GM23338 (cell line): Measurements from ENCODE around the gene GLCCI1. TPM values are rescaled to one million over a fixed set of nuclear protein-coding genes. Genes with fewer than 3 reads are reported as not detected.
A peak's percentile ranks its signal among the peaks of the same experiment; 100 is the strongest.

Experiments
- ATAC-seq: fragments of 200-7000 bp; cut with Tn5 transposase; 3 replicates; pipeline ENCODE4 v1.9.1; 2020
- DNase-seq: peaks from one replicate; pipeline ENCODE4 v3.0.0-alpha.2; 2015; ENCODE audit warnings: low spot score
- H2AFZ ChIP-seq: fragments of 200-600 bp; sonication (generic); 2 replicates; pipeline ENCODE4 v1.8.0; 2016; ENCODE audit warnings: antibody characterized with exemption, mild to moderate bottlenecking, moderate library complexity
- H3F3A ChIP-seq: fragments of 200-600 bp; sonication (generic); replicated peaks from 2 replicates; pipeline ENCODE4 v1.8.0; 2017; ENCODE audit warnings: antibody characterized with exemption, mixed run types, low read depth
- H3K27ac ChIP-seq: fragments of 200-600 bp; sonication (generic); 2 replicates; pipeline ENCODE4 v1.6.1; 2016; ENCODE audit warnings: low read depth
- H3K27me3 ChIP-seq: fragments of 200-600 bp; sonication (generic); 2 replicates; pipeline ENCODE4 v1.8.0; 2016; ENCODE audit warnings: mild to moderate bottlenecking, mixed run types, moderate library complexity; ENCODE audit not compliant: insufficient read depth
- H3K36me3 ChIP-seq: fragments of 200-600 bp; sonication (generic); 2 replicates; pipeline ENCODE4 v1.8.0; 2016; ENCODE audit warnings: mild to moderate bottlenecking; ENCODE audit not compliant: insufficient read depth
- H3K4me1 ChIP-seq: fragments of 200-600 bp; sonication (generic); 2 replicates; pipeline ENCODE4 v1.8.0; 2016; ENCODE audit warnings: mild to moderate bottlenecking, moderate library complexity; ENCODE audit not compliant: insufficient read depth
- H3K4me2 ChIP-seq: fragments of 200-600 bp; sonication (generic); 2 replicates; pipeline ENCODE4 v1.7.1; 2017; ENCODE audit warnings: mixed run types
- H3K4me3 ChIP-seq: fragments of 200-600 bp; sonication (generic); 2 replicates; pipeline ENCODE4 v1.6.1; 2016; ENCODE audit warnings: mixed run types
- H3K79me2 ChIP-seq: fragments of 200-600 bp; sonication (generic); replicated peaks from 2 replicates; pipeline ENCODE4 v1.8.0; 2017; ENCODE audit warnings: mild to moderate bottlenecking; ENCODE audit not compliant: insufficient read depth
- H3K9me2 ChIP-seq: fragments of 200-600 bp; sonication (generic); 2 replicates; pipeline ENCODE4 v1.8.0; 2017; ENCODE audit not compliant: insufficient read depth
- H4K20me1 ChIP-seq: fragments of 200-600 bp; sonication (generic); replicated peaks from 2 replicates; pipeline ENCODE4 v1.8.0; 2017; ENCODE audit warnings: mild to moderate bottlenecking; ENCODE audit not compliant: insufficient read depth
- H3K27ac Mint-ChIP-seq: 2 replicates; pipeline ENCODE4 v1.8.0; 2020; ENCODE audit warnings: inconsistent platforms, mild to moderate bottlenecking, moderate library complexity, mixed read lengths
- H3K27me3 Mint-ChIP-seq: 3 replicates; pipeline ENCODE4 v1.8.0; 2022; ENCODE audit warnings: low read depth, mild to moderate bottlenecking, moderate library complexity, mixed read lengths, inconsistent platforms; ENCODE audit not compliant: insufficient read depth, poor library complexity
- H3K36me3 Mint-ChIP-seq: 3 replicates; pipeline ENCODE4 v1.8.0; 2021; ENCODE audit warnings: low read depth, mild to moderate bottlenecking, inconsistent platforms, moderate library complexity, mixed read lengths
- H3K4me1 Mint-ChIP-seq: 3 replicates; pipeline ENCODE4 v1.8.0; 2020; ENCODE audit warnings: mild to moderate bottlenecking, inconsistent platforms, mixed read lengths
- H3K4me3 Mint-ChIP-seq: 3 replicates; pipeline ENCODE4 v1.8.0; 2021; ENCODE audit warnings: moderate library complexity, mild to moderate bottlenecking, inconsistent platforms, mixed read lengths
- H3K9me3 Mint-ChIP-seq: 3 replicates; pipeline ENCODE4 v1.8.0; 2020; ENCODE audit warnings: moderate library complexity, mild to moderate bottlenecking, inconsistent platforms, mixed read lengths
- CREB1 ChIP-seq: fragments of 250-450 bp; sonication (Bioruptor Pico); IDR thresholded peaks from 2 replicates; pipeline ENCODE4 v1.5.0; 2020; ENCODE audit warnings: low read depth, mild to moderate bottlenecking, moderate library complexity
- CTCF ChIP-seq, 2 experiments: fragments of 200-600 bp in 1 of 2; sonication (generic) in 1 of 2; conservative IDR thresholded peaks; 2 replicates each; pipeline versions ENCODE4 v1.5.1 to v1.6.1; 2016 to 2017; ENCODE audit warnings: antibody characterized with exemption in 2 of 2, low read depth in 2 of 2, mild to moderate bottlenecking in 2 of 2, moderate library complexity in 1 of 2
- ETS1 ChIP-seq: IDR thresholded peaks from 2 replicates; pipeline ENCODE4 v1.6.1; 2016; ENCODE audit warnings: antibody characterized with exemption
- EZH2 ChIP-seq: fragments of 200-600 bp; sonication (generic); IDR thresholded peaks from one replicate; pipeline ENCODE4 v1.8.0; 2017; ENCODE audit warnings: antibody characterized with exemption, mild to moderate bottlenecking, low read depth; ENCODE audit not compliant: unreplicated experiment
- EZH2phosphoT487 ChIP-seq: fragments of 200-600 bp; sonication (generic); IDR thresholded peaks from one replicate; pipeline ENCODE4 v1.8.1; 2018; ENCODE audit warnings: antibody characterized with exemption; ENCODE audit not compliant: unreplicated experiment
- JUNB ChIP-seq: IDR thresholded peaks from one replicate; pipeline ENCODE4 v1.6.1; 2016; ENCODE audit warnings: antibody characterized with exemption; ENCODE audit not compliant: unreplicated experiment
- NANOG ChIP-seq: IDR thresholded peaks from 2 replicates; pipeline ENCODE4 v1.6.1; 2016; ENCODE audit warnings: antibody characterized with exemption, borderline replicate concordance
- POLR2AphosphoS5 ChIP-seq: IDR thresholded peaks from 2 replicates; pipeline ENCODE4 v1.6.1; 2016; ENCODE audit warnings: antibody characterized with exemption, low read depth
- REST ChIP-seq: IDR thresholded peaks from one replicate; pipeline ENCODE4 v1.6.1; 2018; ENCODE audit warnings: antibody characterized with exemption; ENCODE audit not compliant: unreplicated experiment
- STAT1 ChIP-seq: IDR thresholded peaks from one replicate; pipeline ENCODE4 v1.6.1; 2016; ENCODE audit warnings: antibody characterized with exemption; ENCODE audit not compliant: unreplicated experiment
- ZNF114 ChIP-seq: fragments of 250-450 bp; sonication (Bioruptor Pico); IDR thresholded peaks from 2 replicates; pipeline ENCODE4 v1.5.0; 2020; ENCODE audit warnings: mild to moderate bottlenecking, moderate library complexity
- ZNF331 ChIP-seq: fragments of 250-450 bp; sonication (Bioruptor Pico); IDR thresholded peaks from 2 replicates; pipeline ENCODE4 v1.5.0; 2020; ENCODE audit warnings: low read depth, mild to moderate bottlenecking, moderate library complexity
- ZNF462 ChIP-seq: fragments of 250-450 bp; sonication (Bioruptor Pico); IDR thresholded peaks from 2 replicates; pipeline ENCODE4 v1.5.0; 2020; ENCODE audit warnings: mild to moderate bottlenecking, moderate library complexity
- polyA plus RNA-seq: library from polyadenylated mRNA; unstranded; fragments of >200 nt; fragmentation: Nextera tagmentation; extraction: Ambion mirVana; gene quantifications from 2 replicates; pipeline ENCODE4 v1.2.1, GENCODE V29; 2016
- total RNA-seq: library from RNA; depleted of rRNA; stranded (reverse); fragments of >200 nt; shearing (Covaris generic); gene quantifications from 2 replicates; pipeline ENCODE4 v1.2.3, GENCODE V29; 2014

GLCCI1 gene
- total and polyA plus RNA-seq, 2 experiments from 2014 or later: 15.0 to 15.7 TPM

GRCh38 chr7:8105449-8106095, 137.0 kb downstream of the GLCCI1 start:
- no peak overlapping the region for H3K4me3 Mint-ChIP-seq
- DNase-seq: no peak

More at GRCh38 chr7:8105449-8106095, 137.0 kb downstream of the GLCCI1 start:
- TF ChIP-seq ZNF331 (no peak), STAT1 (no peak), ZNF462 (CRISPR knock-in tag) (no peak), POLR2AphosphoS5 (no peak), JUNB (no peak), CREB1 (CRISPR knock-in tag) (no peak), NANOG (no peak), CTCF (conservative IDR thresholded peaks at IDR 0.05; ENCODE audit: low read depth in 2 of 2) (no peak), ZNF114 (CRISPR knock-in tag) (no peak), ETS1 (no peak), EZH2 (no peak), REST (no peak), EZH2phosphoT487 (no peak)
- H3K4me3 ChIP-seq: no peak overlapping the region
- Mint-ChIP-seq H3K27me3 (no peaks in the 10 kb centered on the region), H3K27ac (no peak overlapping the region), H3K4me1 (peaks cover 16% of the 10 kb centered on the region), H3K9me3 (peaks cover 11% of the 10 kb centered on the region), H3K36me3 (0 out of 3 replicates have a peak, but pooled peaks cover 5% of the 10 kb centered on the region)
- no peaks in the 10 kb centered on the region for H3F3A ChIP-seq
- no peak overlapping the region for H3K27ac ChIP-seq
- no peak for ATAC-seq
- no peaks in the 10 kb centered on the region for H3K27me3 ChIP-seq
- no peaks in the 10 kb centered on the region for H3K36me3 ChIP-seq
- H3K9me2 ChIP-seq: no peaks in the 10 kb centered on the region
- H3K4me2 ChIP-seq: no peak overlapping the region
- peak overlapping the region; percentile 45; the same call in 1 of the 2 replicates for H2AFZ ChIP-seq
- no peaks in the 10 kb centered on the region for H3K79me2 ChIP-seq
- H3K4me1 ChIP-seq: peaks cover 12% of the 10 kb centered on the region
- H4K20me1 ChIP-seq: no peaks in the 10 kb centered on the region
